ENCODE data around the gene ATRAID.
"Not testable (repeated sequence)": the region's sequence is repeated elsewhere in the genome, so short reads cannot be mapped to it uniquely, and the experiment has no call there.

The ATRAID gene

GRCh38 chr2:27211943-27212625, at the start of gene ATRAID, which contains the start of gene SLC5A6:
Gene ATRAID, plus strand, starts transcription at chr2:27212041. Its CDS starts 328 bp downstream, at chr2:27212369.
Gene SLC5A6, minus strand, starts transcription at chr2:27212268. Its CDS starts 4,618 bp downstream, at chr2:27207650.
- DNase-seq = peak; percentile 87

- DNase-seq = no peak
Observed at GRCh38 chr2:27162151-27163121, 49.4 kb upstream of the ATRAID start.

DNA sequence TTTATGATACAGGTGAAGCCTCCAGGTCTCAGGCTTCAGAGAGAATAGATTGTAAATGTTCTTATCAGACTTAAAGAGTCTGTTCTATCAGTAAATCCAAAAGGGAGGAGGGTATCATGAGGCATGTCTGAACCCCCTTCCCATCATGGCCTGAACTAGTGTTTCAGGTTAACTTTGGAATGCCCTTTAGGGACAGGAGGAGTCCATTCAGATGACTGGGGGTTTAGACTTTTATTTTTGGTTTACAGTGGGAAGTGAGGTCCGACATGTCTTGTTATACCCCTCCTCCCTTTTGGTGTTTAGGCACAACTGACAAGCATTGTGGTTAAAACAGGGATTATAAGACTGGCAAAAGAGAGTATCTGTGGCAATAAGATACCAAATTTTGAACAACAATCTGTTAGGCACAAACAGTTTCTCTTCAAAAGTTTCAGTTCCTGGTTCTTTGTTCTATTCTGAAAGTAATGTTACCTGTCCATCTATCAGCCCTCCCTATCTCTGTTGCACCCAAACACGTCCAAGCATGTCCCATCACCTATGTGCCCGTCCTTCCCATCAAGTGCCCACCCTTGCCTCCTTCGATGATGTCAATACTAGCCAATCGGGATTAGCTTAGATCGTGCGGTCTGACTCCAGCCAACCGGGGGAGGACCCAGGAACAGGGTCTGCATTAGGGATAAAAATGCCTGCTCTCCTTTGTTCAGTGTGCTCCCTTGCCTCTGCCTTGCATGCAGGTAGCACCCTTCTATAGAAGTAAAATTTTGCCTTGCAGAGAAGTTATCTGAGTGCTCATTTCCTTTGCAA, 46.7 kb upstream of the ATRAID start:
- no peak for DNase-seq

- no peak for DNase-seq
Observed at GRCh38 chr2:27170581-27171337, 41.1 kb upstream of the ATRAID start.

GRCh38 chr2:27171351-27171848, 40.4 kb upstream of the ATRAID start:
- DNase-seq = no peak

GRCh38 chr2:27174638-27175037, 37.2 kb upstream of the ATRAID start:
- no peak for DNase-seq

DNA sequence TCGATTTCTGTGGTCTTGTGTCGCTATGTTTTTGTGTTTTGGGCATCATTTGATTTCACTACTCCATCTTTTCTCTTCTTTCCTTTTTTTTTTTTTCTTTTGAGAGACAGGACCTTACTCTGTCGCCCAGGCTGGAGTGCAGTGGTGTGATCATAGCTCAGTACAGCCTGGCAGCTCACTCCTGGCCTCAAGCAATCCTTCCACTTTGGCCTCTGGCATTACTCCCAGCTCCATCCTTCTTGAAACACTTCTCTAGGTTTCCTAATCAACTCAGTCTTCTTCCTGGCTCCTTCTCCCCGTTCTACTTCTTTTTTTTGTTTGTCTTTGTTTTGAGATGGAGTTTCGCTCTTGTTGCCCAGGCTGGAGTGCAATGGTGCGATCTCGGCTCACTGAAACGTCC, 36.5 kb upstream of the ATRAID start:
- DNase-seq = no peak

- DNase-seq = not testable (repeated sequence)
Observed at GRCh38 chr2:27175781-27176180, 36.1 kb upstream of the ATRAID start.

GRCh38 chr2:27177441-27178351, 34.1 kb upstream of the ATRAID start:
- DNase-seq = no peak

DNA sequence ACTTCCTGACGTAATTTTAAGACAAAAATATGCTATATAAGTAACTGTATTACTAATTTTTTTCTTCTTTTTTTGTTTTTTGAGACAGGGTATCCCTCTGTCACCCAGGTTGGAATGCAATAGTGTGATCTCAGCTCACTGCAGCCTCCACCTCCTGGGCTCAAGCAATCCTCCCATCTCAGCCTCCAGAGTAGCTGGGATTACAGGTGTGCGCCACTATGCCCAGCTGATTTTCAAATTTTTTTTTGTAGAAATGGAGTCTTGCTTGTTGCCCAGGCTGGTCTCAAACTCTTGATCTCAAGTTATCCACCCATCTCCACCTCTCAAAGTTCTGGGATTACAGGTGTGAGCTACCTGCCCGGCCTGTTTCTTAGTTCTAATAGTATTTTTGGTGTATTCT, 33.4 kb upstream of the ATRAID start:
- DNase-seq = no peak

GRCh38 chr2:27179344-27180000, 32.4 kb upstream of the ATRAID start:
- no peak for DNase-seq

- DNase-seq = no peak
Observed at GRCh38 chr2:27182346-27182745, 29.5 kb upstream of the ATRAID start.

GRCh38 chr2:27184115-27184514, 27.7 kb upstream of the ATRAID start:
- DNase-seq = no peak

- no peak for DNase-seq
Observed at GRCh38 chr2:27185331-27186026, 26.4 kb upstream of the ATRAID start.

- DNase-seq = no peak
Observed at GRCh38 chr2:27186613-27187345, 25.1 kb upstream of the ATRAID start.

DNA sequence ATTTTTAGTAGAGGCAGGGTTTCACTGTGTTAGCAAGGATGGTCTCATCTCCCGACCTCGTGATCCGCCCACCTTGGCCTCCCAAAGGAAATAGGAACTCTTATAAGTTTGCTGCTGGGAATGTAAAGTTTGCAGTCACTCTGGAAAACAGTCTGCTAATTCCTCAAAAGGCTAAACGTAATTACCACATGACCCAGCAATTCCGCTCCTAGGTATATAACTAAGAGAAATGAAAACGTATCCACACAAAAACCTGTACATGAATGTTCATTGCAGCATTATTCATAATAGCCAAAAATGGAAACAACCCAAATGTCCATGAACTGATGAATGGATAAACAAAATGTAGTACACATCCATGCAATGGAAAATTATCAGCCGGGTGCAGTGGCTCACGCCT, 21.9 kb upstream of the ATRAID start:
- DNase-seq = no peak

DNA sequence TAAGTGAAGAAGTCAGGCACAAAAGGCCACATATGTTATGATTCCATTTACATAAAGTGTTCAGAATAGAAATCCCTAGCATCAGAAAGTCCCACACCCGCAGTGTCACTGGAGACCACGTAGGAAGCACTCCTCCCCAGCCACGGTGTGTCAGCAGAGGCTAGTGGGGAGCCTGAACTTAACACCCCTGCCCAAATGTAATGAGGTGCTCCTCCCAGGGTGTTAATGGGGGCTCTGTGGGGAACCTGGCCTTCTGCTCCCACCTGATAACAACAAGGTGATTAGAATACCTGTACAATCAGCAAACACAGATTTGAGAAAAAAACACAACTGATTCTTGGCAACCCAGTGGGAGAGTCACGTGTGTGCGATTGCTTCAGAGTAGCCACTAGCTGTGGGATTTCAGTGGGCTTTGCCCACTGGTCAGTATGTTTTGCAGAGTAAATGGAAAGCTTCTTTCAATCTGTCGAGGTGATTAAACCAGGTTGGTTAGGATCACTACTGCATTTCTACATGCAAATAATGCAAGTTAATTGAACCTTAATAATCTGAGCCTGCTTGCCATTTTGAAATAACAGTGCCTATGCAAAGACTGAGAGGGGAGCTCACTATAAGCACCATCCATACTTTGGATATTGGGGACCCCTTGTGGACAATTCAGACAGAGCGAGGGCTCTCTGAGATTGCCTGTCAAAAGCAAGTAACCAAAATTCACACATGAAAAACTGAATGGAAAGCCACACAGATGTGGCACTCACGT, 20.6 kb upstream of the ATRAID start:
- DNase-seq = peak; percentile 35
